ENCODE data around the gene DYSF. TPM values are rescaled to one million over a fixed set of nuclear protein-coding genes. Genes with fewer than 3 reads are reported as not detected.

Gene DYSF
- total RNA-seq, 1 donor from 2014 or later, result not detected

DNA sequence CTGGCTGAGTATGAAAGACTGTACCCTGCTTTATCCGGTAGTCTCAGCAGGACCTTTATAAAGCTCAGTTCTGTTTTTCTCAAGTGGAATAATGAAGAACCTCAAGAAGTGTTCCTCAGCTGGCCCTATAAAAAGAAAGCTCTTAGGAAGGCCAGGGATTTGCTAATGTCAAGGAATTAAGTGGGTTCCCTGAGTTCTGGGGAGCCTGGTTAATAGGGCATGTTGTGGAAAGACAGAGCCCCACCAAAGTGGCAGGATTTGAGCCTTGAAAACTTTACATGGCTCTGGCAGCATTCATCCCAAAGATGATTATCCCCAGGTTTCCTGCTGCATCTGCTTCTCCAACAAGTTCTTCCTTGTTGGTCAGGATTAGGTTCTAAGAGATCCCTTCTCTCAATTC lies 6.9 kb upstream of the DYSF start:
- no peak overlapping the region for H3K4me3 Mint-ChIP-seq (ENCODE audit: low read depth)
- H3K4me1 Mint-ChIP-seq (ENCODE audit: low read depth), result no peaks in the 10 kb centered on the region
- H3K27ac Mint-ChIP-seq, result no peak overlapping the region
- H3K9me3 Mint-ChIP-seq, result no peaks in the 10 kb centered on the region
- DNase-seq (ENCODE audit: low spot score), result no peak
- intact Hi-C loops (cut with micrococcal nuclease), result no loop called here
- peaks cover 10% of the 10 kb centered on the region for H3K27me3 Mint-ChIP-seq (ENCODE audit: low read depth)
- H3K36me3 Mint-ChIP-seq (ENCODE audit: low read depth), result no peaks in the 10 kb centered on the region

- Mint-ChIP-seq H3K9me3 (no peaks in the 10 kb centered on the region), H3K27ac (no peak overlapping the region), H3K4me1 (ENCODE audit: low read depth) (peaks cover 9% of the 10 kb centered on the region), H3K36me3 (ENCODE audit: low read depth) (no peaks in the 10 kb centered on the region), H3K4me3 (ENCODE audit: low read depth) (no peak overlapping the region), H3K27me3 (ENCODE audit: low read depth) (peaks cover 35% of the 10 kb centered on the region)
- intact Hi-C loops (cut with micrococcal nuclease), result no loop called here
- no peak for DNase-seq (ENCODE audit: low spot score)
Observed at GRCh38 chr2:71449343-71449742, 4.0 kb upstream of the DYSF start.

- H3K4me3 Mint-ChIP-seq (ENCODE audit: low read depth), result no peak overlapping the region
Observed at GRCh38 chr2:71451705-71452104, 1.7 kb upstream of the DYSF start.

DNA sequence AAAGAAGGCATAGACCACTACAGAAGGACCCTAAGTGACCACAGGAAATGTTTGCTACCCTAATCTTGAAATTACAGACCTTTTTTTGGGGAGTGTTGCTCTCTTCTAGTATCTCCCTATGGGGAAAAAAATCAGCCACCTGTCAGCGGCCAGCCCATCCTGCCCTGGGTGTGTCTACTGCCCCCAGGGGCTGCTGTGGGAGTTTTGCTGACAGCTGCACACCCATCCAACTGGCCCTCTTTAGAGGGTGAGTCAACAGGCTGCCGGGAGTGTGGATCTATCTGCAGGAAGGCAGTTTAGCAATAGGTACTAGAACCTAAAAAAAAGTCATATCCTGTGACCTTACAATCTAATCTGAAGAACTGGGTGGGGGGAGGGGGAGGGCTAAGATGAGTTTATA lies 796 bp upstream of the DYSF start:
- H3K36me3 Mint-ChIP-seq (ENCODE audit: low read depth), result no peaks in the 10 kb centered on the region
- intact Hi-C loops (cut with micrococcal nuclease), result loop anchor here (5.0 kb wide), 1 partner anchor 225 kb away; the partner anchor contains the start of gene PAIP2B
- H3K27me3 Mint-ChIP-seq (ENCODE audit: low read depth), result peaks cover 52% of the 10 kb centered on the region
- peaks cover 9% of the 10 kb centered on the region for H3K4me1 Mint-ChIP-seq (ENCODE audit: low read depth)
- H3K4me3 Mint-ChIP-seq (ENCODE audit: low read depth), result no peak overlapping the region
- no peak for DNase-seq (ENCODE audit: low spot score)
- no peak overlapping the region for H3K27ac Mint-ChIP-seq
- H3K9me3 Mint-ChIP-seq, result no peaks in the 10 kb centered on the region

More at GRCh38 chr2:71451705-71452104, 1.7 kb upstream of the DYSF start:
- H3K4me1 Mint-ChIP-seq (ENCODE audit: low read depth), result peaks cover 9% of the 10 kb centered on the region
- H3K9me3 Mint-ChIP-seq, result no peaks in the 10 kb centered on the region
- DNase-seq (ENCODE audit: low spot score), result no peak
- no peak overlapping the region for H3K27ac Mint-ChIP-seq
- H3K36me3 Mint-ChIP-seq (ENCODE audit: low read depth), result no peaks in the 10 kb centered on the region
- intact Hi-C loops (cut with micrococcal nuclease), result loop anchor here (5.0 kb wide), 1 partner anchor 224 kb away; the partner anchor contains the start of gene PAIP2B
- H3K27me3 Mint-ChIP-seq (ENCODE audit: low read depth), result peaks cover 51% of the 10 kb centered on the region

- no peak for DNase-seq (ENCODE audit: low spot score)
- intact Hi-C loops (cut with micrococcal nuclease), result loop anchor here (5.0 kb wide), 1 partner anchor 227 kb away; the partner anchor contains the start of gene PAIP2B
- no peaks in the 10 kb centered on the region for H3K9me3 Mint-ChIP-seq
- H3K4me1 Mint-ChIP-seq (ENCODE audit: low read depth), result peaks cover 9% of the 10 kb centered on the region
- H3K27ac Mint-ChIP-seq, result no peak overlapping the region
- H3K4me3 Mint-ChIP-seq (ENCODE audit: low read depth), result no peak overlapping the region
- H3K27me3 Mint-ChIP-seq (ENCODE audit: low read depth), result peaks cover 52% of the 10 kb centered on the region
- no peaks in the 10 kb centered on the region for H3K36me3 Mint-ChIP-seq (ENCODE audit: low read depth)
Observed at GRCh38 chr2:71454221-71455010, 1.1 kb downstream of the DYSF start.

DNA sequence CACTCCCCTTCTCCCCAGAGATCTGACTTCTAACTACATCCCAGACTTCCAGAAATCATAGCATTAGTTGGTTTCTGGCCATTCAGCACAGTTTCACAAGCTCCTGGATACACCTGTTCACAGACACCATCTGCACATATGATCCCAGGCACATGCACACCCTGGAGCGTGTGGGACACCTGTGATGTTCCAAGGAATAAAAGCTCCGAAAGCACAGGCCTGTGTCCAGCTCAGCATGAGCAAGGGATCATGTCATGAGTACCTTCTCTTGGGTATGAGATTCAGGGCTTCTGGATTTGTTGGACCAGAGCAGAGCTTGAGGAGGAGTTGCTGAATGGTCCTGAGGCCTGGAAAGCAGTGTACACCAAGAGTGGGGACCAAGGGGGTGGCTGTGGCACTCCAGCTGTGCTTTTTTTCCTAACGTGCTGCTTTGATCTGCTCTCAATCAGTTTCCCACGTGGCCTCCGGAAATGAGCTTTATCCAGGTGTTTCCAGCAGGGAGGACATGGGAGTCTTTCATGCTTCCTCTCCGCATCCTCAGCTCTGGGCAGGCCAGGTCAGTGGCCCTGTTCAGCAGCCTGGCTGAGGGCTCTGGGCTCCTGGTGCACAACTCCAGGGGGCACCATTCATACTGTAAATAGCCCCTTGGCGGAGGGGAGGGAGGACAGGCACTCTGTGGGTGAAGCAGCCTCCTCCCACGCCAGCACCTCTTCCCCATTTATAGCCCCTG lies 1.8 kb downstream of the DYSF start:
- peaks cover 50% of the 10 kb centered on the region for H3K27me3 Mint-ChIP-seq (ENCODE audit: low read depth)

DNA sequence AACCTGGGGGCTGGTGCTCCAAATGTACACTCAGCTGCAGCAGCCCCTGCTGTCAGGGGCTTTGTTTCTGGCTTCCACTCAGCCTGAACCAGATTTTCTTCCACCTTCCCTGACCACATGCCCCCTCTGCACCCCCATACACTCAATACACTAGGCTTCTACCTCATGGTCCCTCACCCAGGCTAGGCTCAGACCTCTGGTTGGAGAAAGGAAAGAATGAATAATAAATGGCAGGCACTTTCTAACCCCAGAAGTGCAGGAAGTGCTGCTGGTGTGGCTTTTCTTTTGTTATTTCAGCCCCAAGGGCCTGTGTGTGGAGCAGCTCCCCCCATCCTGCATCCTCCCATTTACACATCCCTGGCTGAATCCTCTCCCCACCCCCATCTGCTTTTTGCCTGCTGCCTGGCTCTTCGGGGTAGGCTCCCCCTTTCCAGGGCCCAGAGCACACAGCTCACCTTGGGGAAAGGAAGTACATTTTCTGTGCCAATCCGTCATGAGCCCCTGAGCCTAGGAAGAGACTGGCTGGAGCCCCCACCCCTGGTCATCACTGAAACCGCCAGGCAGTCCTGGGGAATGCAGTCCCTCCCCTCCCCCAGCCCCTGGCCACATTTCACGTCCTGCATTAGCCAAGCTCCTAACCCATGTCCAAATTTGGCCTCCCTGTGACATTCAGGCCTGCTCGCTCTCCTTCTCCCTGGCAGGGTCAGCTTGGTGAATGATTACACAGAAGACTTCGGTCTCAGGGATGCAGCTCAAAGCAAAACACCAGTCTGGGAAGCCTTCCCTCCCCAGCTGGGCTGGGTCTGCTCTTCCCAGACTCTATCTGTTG lies 2.6 kb downstream of the DYSF start:
- no peaks in the 10 kb centered on the region for H3K36me3 Mint-ChIP-seq (ENCODE audit: low read depth)
- H3K4me1 Mint-ChIP-seq (ENCODE audit: low read depth), result peaks cover 9% of the 10 kb centered on the region
- no peaks in the 10 kb centered on the region for H3K9me3 Mint-ChIP-seq
- intact Hi-C loops (cut with micrococcal nuclease), result no loop called here
- H3K4me3 Mint-ChIP-seq (ENCODE audit: low read depth), result no peak overlapping the region
- no peak overlapping the region for H3K27ac Mint-ChIP-seq
- H3K27me3 Mint-ChIP-seq (ENCODE audit: low read depth), result peaks cover 47% of the 10 kb centered on the region
- DNase-seq (ENCODE audit: low spot score), result no peak

More for the DNA sequence above, 1.8 kb downstream of the DYSF start:
- Mint-ChIP-seq H3K27ac (no peak overlapping the region), H3K4me3 (ENCODE audit: low read depth) (no peak overlapping the region), H3K9me3 (no peaks in the 10 kb centered on the region), H3K4me1 (ENCODE audit: low read depth) (peaks cover 9% of the 10 kb centered on the region), H3K36me3 (ENCODE audit: low read depth) (no peaks in the 10 kb centered on the region)
- intact Hi-C loops (cut with micrococcal nuclease), result no loop called here
- DNase-seq (ENCODE audit: low spot score), result no peak

GRCh38 chr2:71456617-71457016 lies 3.3 kb downstream of the DYSF start:
- intact Hi-C loops (cut with micrococcal nuclease), result no loop called here
- peaks cover 9% of the 10 kb centered on the region for H3K4me1 Mint-ChIP-seq (ENCODE audit: low read depth)
- no peak overlapping the region for H3K27ac Mint-ChIP-seq
- no peaks in the 10 kb centered on the region for H3K36me3 Mint-ChIP-seq (ENCODE audit: low read depth)
- H3K9me3 Mint-ChIP-seq, result no peaks in the 10 kb centered on the region
- no peak overlapping the region for H3K4me3 Mint-ChIP-seq (ENCODE audit: low read depth)
- peaks cover 41% of the 10 kb centered on the region for H3K27me3 Mint-ChIP-seq (ENCODE audit: low read depth)
- DNase-seq (ENCODE audit: low spot score), result no peak

GRCh38 chr2:71457123-71457915 lies 4.0 kb downstream of the DYSF start:
- Mint-ChIP-seq H3K9me3 (peaks cover under 1% of the 10 kb centered on the region), H3K4me3 (ENCODE audit: low read depth) (no peak overlapping the region), H3K36me3 (ENCODE audit: low read depth) (no peaks in the 10 kb centered on the region), H3K27me3 (ENCODE audit: low read depth) (peaks cover 34% of the 10 kb centered on the region), H3K27ac (no peak overlapping the region), H3K4me1 (ENCODE audit: low read depth) (peaks cover 8% of the 10 kb centered on the region)
- intact Hi-C loops (cut with micrococcal nuclease), result no loop called here
- DNase-seq (ENCODE audit: low spot score), result no peak

- Mint-ChIP-seq H3K4me1 (ENCODE audit: low read depth) (peaks cover 2% of the 10 kb centered on the region), H3K27ac (no peak overlapping the region), H3K4me3 (ENCODE audit: low read depth) (no peak overlapping the region), H3K27me3 (ENCODE audit: low read depth) (peaks cover 28% of the 10 kb centered on the region), H3K36me3 (ENCODE audit: low read depth) (no peaks in the 10 kb centered on the region), H3K9me3 (peaks cover 3% of the 10 kb centered on the region)
- DNase-seq (ENCODE audit: low spot score), result no peak
- intact Hi-C loops (cut with micrococcal nuclease), result no loop called here
Observed at GRCh38 chr2:71457923-71458322, 4.6 kb downstream of the DYSF start.

DNA sequence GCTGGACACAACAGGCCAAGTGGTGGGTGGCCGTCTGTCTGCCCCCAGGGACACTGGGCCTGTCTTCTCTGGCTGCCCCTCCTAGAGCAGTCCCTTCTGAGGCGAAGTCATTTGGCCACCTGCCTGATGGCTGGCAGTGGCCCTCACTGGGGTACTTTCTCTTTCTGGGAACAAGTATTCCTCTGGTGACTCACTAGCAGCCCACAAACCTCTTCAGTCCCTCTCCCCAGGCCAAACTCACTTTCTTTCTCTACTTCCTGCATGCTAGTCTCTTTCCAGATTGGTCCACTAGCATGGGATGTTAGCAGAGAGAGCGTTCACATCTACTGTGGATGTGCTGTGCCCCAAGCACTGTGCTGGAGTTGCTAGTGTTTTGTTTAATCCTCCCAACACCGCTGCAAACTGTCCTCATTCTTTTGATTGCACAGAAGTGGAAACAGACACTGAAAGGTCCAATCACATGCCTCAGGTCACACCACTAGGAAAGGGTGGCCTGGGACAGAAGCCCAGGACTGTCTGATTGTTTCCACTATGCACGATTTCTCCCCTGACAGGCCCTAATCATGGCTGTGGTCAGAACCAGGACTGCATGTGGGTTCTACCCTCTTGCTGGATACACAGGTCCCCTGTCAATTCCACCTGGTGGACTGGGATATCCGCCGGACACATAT lies 5.2 kb downstream of the DYSF start:
- peaks cover 23% of the 10 kb centered on the region for H3K27me3 Mint-ChIP-seq (ENCODE audit: low read depth)
- no peak for DNase-seq (ENCODE audit: low spot score)
- H3K36me3 Mint-ChIP-seq (ENCODE audit: low read depth), result no peaks in the 10 kb centered on the region
- intact Hi-C loops (cut with micrococcal nuclease), result no loop called here
- no peak overlapping the region for H3K4me3 Mint-ChIP-seq (ENCODE audit: low read depth)
- no peak overlapping the region for H3K27ac Mint-ChIP-seq
- H3K9me3 Mint-ChIP-seq, result peaks cover 3% of the 10 kb centered on the region
- H3K4me1 Mint-ChIP-seq (ENCODE audit: low read depth), result no peaks in the 10 kb centered on the region

DNA sequence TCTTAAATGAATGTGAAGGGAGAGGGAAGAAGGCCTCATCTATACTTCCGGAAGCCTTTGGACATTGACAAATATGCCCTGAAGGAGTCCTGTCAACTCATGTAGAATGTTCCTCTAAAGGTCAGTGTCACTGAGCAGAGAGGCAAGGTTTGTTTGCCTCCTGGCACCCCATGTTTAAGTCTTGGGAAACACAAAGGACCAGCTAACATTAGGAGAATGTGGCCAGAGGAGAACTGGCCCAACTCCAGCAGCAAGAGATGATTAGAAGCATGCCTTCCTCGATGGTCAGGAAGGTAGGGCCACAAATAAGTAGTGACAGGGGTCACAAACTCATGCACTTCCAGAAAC lies 5.7 kb downstream of the DYSF start:
- no peak overlapping the region for H3K27ac Mint-ChIP-seq
- peaks cover 3% of the 10 kb centered on the region for H3K9me3 Mint-ChIP-seq
- intact Hi-C loops (cut with micrococcal nuclease), result no loop called here
- no peaks in the 10 kb centered on the region for H3K36me3 Mint-ChIP-seq (ENCODE audit: low read depth)
- no peak for DNase-seq (ENCODE audit: low spot score)
- no peaks in the 10 kb centered on the region for H3K4me1 Mint-ChIP-seq (ENCODE audit: low read depth)
- peaks cover 20% of the 10 kb centered on the region for H3K27me3 Mint-ChIP-seq (ENCODE audit: low read depth)
- no peak overlapping the region for H3K4me3 Mint-ChIP-seq (ENCODE audit: low read depth)
